HL-60 (cell line): ENCODE data around the gene GRIK1.
"Not testable (repeated sequence)": the region's sequence is repeated elsewhere in the genome, so short reads cannot be mapped to it uniquely, and the experiment has no call there.

ENCODE experiments used
- CTCF ChIP-seq: IDR thresholded peaks from one replicate; pipeline ENCODE4 v1.5.1; 2011; ENCODE audit warnings: low read length, control low read depth, inconsistent platforms; ENCODE audit not compliant: insufficient read depth
- POLR2AphosphoS5 ChIP-seq: IDR thresholded peaks from 2 replicates; pipeline ENCODE4 v1.6.1; 2012; ENCODE audit warnings: low read depth
- REST ChIP-seq: IDR thresholded peaks from 2 replicates; pipeline ENCODE4 v1.6.1; 2012; ENCODE audit warnings: low read depth; ENCODE audit not compliant: insufficient replicate concordance

DNA sequence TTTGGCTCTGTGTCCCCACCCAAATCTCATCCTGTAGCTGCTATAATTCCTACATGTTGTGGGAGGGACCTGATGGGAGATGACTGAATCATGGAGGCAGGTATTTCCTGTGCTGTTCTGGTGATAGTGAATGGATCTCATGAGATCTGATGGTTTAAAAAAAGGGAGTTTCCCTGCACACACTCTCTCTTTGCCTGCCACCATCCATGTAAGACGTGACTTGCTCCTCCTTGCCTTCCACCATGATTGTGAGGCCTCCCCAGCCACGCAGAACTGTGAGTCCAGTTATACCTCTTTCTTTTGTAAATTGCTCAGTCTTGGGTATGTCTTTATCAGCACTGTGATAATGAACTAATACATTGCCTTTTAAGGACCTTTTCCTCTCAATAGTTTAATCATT, 18.2 kb upstream of the GRIK1 start:
- TF ChIP-seq CTCF, POLR2AphosphoS5, REST: not testable (repeated sequence)
